Measurements from ENCODE around the gene GJB1.
"Not testable (repeated sequence)": the region's sequence is repeated elsewhere in the genome, so short reads cannot be mapped to it uniquely, and the experiment has no call there.

GJB1 gene

DNA sequence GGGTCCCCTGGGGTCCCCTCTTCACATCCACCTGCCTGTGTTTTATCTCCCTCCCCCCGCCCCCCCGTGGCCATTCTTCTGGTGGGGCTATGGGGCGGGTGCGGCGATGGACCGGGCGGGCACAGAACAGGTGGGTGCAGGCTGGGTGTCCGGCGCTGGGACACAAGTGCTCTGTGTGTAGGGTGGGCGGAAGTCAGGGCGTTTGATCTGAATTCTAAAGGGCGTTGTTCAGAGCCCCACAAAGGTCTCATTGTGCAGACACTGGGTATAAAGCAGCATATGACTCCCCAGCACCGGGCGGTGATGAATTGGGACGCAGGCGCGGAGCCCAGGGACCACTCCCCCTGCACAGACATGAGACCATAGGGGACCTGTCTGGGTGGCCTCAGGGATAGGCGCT, at the start of gene GJB1:
Gene GJB1 (plus strand): TSS at position 296 of the 400 bp plus-strand sequence. CDS start 484 bp downstream, outside the sequence.
- DNase-seq: no peak

DNA sequence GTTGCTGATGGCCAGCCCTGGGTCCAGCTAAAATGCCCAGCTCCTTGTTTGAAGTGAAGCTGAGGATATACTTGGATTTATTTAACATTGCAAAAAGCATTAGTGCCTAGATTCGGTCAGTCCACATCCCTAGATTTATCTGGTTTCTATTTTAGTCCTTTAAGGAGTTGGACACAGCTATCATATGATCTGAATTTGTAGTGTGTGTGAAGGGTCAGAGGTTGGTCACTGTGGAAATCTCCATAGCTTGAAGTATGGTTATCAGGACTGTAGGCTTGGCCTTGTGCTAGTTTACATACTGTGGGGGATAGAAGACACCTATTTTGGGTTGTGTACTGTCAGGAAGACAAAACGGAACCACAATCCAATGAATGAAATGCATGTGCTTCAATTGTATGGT, 49.6 kb upstream of the GJB1 start:
- no peak for DNase-seq

DNA sequence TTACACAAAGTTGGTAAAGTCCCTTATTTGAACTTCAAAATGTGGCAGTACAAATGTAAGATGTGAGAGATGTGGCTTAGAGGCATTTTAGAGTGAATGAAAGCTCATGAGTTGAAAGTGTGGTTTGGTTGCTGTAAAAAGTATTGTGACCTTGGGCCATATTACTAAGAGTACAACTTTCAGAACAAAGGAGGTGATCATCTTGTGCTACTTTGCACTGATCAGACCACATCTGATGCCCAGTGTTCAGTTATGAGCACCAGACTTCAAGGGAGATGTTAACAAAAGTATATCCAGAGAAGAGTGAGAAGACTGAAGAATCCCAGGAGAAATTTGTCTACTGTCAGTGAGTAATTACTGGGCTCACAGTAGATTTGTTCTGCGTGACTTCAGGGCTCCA, 48.2 kb upstream of the GJB1 start:
- no peak for DNase-seq

GRCh38 chrX:71175531-71175930, 47.5 kb upstream of the GJB1 start:
- DNase-seq: no peak

DNA sequence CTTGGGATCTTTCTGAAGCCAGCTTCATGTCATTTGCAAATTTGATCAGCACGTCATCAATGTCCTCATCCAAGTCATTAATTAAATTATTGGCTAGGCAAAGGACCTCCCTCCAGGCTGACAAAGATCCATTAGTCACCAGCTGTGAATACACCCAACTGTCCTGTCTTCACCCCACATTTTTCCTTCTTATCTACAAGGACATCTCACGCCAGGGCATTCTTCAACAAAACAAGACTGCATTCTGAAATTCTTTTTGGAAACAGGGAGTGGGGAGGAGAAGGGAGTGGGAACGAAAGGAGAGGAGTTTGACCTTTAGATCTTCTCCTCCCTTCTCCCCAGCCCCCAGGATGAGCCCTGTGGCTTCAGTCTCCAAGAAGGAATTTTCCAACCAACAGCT, 45.7 kb upstream of the GJB1 start:
- no peak for DNase-seq

DNA sequence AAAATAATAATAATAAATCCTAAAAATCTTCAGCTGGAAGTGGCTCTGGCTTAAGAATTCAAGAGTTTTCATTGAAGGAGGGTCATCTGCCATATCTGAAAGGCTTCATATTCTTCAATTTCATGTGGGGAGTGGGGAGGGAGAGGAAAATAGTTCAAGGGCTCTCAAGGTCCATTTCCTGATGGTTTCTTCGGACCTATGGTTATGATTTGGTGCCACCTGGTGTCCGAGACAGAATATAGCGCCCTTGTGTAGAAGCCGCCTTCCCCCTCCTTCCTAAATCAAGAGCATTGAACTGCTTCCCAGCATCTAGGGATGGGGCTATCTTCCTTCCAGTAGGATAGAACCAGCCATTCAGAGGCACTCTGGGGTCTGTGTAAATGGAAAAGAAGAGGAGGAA, 44.1 kb upstream of the GJB1 start:
- DNase-seq: peak; percentile 62

DNA sequence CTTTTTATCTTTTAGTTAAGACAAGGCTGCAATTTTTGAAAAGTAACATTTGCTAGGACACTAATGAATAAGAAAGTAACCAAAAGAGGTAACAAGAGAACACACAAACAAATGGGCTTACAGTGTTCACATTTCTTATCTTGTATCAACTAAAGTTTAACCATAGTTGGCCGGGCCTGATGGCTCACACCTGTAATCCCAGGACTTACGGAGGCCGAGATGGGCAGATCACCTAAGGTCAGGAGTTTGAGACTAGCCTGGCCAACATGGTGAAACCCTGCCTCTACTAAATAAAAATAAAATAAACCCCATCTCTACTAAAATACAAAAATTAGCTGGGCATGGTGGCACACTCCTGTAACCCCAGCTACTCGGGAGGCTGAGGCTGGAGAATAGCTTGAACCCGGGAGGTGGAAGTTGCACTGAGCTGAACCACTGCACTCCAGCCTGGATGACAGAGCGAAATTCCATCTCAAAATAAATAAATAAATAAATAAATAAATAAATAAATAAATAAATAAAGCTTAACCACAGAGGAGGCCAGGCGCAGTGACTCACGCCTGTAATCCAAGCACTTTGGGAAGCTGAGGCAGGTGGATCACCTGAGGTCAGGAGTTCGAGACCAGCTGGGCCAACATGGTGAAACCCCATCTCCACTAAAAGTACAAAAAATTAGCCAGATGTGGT, 42.3 kb upstream of the GJB1 start:
- not testable (repeated sequence) for DNase-seq

DNA sequence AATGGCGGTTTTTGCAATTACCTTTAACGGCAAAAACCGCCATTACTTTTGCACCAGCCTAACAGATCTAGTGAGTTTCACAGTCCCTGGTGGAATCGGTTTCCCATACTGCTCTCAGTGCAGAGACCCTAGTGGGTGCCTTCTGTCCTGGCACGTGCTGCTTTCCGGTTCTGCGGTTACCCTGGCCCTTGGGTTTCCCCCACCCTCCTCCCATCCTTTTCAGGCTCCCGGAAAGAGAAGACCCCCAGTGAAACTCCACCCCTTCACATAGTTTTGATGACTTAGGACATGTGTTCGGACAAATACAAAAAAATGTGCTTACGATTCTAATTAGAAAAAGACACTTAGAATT, 41.5 kb upstream of the GJB1 start:
- peak; percentile 74 for DNase-seq

DNA sequence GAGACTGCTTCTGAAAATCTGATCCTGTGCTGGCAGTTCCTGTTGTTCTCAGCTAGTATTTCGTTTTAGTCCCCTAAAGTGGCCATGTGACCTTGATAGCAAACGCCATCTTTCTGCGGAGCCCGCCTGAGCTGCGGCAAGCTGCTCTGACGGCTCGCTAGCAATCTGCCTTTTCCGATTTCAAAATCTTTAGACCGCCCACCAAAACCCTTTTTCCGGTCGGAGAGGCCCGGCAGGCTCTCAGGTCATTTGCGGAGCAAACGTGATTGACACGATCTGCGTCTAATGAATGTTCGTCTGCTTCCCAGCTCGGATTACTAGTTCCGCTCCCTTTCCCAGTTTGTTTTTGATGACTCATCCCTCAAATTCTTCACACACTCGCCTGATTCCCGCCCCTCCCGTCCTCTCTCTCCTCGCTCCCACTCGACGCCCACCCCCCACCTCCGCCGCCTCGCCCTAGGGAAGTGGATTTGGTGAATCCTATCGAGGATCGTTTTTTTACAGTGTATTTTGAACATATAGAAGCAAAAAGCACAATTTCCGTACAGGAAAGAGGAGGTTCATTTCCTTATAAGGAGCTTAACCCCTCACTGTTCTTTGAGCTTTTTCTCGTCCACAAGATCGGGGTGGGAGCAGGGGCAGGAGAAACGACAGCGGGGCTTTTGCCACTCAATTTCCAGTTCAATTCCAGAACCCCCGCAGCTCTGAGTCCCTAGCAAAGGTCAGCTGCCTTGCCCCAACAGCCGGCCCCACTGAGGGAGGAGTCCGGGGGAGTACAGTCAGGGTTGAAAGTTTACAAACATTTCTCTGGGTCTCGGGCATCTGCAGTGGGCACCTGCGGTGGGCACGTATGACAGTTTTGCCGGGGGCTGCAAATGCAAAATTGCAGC, 40.9 kb upstream of the GJB1 start:
- peak; percentile 91 for DNase-seq

GRCh38 chrX:71182871-71183270, 40.2 kb upstream of the GJB1 start:
- no peak for DNase-seq

DNA sequence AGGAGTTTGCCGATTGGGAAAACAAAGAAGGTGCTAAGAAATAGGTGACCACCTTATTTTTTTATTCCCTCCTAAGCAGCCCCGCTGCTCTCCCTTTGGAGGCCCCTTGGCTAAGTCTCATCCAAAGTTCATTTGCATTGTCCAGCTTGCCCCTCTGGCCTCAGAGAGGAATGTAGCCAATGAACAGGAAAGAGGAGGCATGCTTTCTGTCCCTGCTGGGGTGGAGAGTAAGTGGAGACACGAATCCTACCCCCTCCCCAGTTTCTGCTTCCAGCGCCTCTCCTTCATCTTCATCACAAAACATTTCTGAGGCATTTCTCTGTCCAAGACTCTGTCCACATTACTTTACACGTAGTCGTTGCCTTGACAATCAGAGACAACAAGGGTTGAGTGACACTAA, 39.7 kb upstream of the GJB1 start:
- no peak for DNase-seq

DNA sequence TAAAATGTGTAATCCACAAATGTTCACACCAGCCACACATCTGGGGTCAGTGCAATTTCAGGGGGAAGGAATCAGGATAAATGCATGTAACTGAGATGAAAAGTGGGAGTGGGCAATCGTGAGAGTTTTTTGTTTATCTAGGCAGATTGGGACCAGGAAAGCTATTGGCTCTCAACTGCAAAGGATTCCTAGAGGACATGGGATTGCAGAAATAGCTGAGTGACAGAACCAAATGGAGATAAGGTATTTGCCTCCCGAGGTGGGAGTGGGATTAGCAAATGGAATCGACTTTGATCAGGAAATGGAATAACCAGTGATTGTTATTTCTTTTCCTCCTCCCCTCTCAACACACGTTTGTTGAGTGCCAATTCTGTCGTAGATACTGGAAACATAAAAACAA, 38.9 kb upstream of the GJB1 start:
- no peak for DNase-seq

- DNase-seq: no peak
Measured at GRCh38 chrX:71184803-71185495, 38.1 kb upstream of the GJB1 start.

GRCh38 chrX:71191248-71191647, 31.8 kb upstream of the GJB1 start:
- no peak for DNase-seq

DNA sequence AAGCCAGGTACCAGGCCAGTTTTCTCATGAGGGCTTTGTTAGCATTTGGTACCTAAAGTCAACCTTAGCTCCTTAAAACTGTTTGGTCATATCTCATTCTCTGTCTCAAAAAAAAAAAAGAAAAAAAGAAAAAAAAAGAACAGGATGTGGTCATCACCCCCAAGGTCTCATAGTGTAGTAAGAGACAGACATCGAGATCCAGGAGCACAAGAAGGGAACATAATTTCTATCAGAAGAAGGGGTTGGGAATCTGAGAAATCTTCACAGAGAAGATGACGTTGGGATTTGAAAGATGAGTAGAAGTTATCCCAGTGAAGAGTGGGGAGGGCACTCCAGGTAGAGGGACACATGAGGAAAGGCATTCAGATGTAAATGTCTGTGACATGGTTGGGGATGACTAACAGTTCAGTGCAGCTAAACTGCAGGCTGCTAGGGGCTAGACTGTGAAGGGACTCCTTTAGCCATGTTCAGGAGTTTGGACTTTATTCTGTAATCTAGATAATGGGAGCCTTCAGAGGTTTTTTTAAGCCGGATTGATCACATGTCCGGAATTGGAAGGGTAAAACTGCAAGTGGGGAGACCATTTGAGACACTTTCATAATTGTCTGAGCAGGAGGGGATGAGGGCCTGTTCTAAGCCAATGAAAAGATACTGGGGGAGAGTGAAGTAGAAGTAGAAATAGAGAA, 26.9 kb upstream of the GJB1 start:
- peak; percentile 26 for DNase-seq

GRCh38 chrX:71198066-71198465, 25.0 kb upstream of the GJB1 start:
- peak; percentile 42 for DNase-seq

- no peak for DNase-seq
Measured at GRCh38 chrX:71199252-71200008, 23.6 kb upstream of the GJB1 start.

- DNase-seq: no peak
Measured at GRCh38 chrX:71210816-71211215, 12.2 kb upstream of the GJB1 start.

- DNase-seq: no peak
Measured at GRCh38 chrX:71212536-71212935, 10.5 kb upstream of the GJB1 start.

- no peak for DNase-seq
Measured at GRCh38 chrX:71214152-71214551, 8.9 kb upstream of the GJB1 start.

DNA sequence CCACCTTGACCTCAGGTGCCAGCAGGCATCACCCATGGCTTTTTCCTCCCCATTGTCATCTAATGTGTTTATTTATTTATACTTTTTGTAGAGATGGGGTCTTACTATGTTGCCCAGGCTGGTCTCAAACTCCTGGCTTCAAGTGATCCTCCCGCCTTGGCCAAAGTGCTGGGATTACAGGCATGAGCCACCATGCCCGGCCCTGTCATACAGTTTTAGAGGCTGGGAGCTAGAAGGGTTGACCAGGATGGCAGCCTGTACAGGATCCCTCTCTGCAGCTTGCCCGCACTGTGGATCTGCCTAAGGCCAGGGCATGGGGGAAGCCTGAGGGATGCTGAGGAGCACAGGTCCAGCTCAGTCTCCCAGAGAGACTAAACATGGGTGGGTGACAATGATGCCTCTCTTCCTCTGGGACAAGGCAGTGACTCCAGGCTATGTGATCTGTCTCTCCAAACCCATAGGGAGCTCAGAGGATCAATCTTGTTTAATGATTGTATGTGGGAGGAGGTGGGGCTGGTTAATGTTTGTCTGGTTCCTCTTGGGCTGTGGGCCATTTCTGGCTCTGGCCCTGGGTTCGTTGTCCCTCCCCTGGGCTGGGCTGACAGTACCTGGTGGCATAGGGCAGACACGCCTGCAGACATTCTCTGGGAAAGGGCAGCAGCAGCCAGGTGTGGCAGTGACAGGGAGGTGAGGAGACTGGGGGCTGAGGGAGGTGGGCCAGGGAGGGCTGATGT, 8.3 kb upstream of the GJB1 start:
- no peak for DNase-seq
